ENCODE measurements around the gene FSTL4. TPM values are rescaled to one million over a fixed set of nuclear protein-coding genes. Genes with fewer than 3 reads are reported as not detected.
"Not testable (repeated sequence)": the region's sequence is repeated elsewhere in the genome, so short reads cannot be mapped to it uniquely, and the experiment has no call there.

Gene FSTL4
- total RNA-seq, 1 donor from 2014 or later, result not detected

DNA sequence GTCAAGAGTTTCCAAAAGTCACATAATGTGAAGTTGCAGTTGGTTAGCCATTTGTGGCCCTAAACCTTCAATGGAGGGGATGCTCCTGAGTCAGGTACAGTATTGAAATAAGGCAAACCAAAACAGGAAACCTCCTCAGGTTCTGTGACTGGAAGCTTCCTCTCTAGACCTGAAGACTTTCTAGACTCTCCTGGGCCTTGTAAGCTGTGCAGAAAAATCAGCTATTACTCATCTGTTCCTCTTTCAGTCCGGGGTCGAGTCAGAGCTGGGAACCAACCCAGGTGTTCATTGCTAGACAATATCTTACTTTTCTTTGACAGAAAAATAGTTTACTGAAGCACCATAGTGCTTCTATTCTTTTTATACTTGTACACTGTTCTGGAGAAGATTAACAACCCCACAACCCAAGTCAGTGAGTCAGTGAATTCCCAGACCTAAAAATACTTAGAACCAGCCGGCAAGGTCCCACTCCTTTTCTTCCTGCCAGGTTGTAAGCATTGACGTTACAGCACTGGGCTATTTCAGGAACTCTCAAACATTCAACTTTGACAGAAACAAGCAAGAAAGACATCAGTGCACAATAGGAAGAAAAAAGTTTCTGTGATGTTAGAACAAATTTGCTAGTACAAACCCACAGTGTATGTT, 47.3 kb downstream of the FSTL4 start:
- intact Hi-C loops (cut with DNase I), result no loop called here
- DNase-seq (ENCODE audit: low spot score), result no peak

DNA sequence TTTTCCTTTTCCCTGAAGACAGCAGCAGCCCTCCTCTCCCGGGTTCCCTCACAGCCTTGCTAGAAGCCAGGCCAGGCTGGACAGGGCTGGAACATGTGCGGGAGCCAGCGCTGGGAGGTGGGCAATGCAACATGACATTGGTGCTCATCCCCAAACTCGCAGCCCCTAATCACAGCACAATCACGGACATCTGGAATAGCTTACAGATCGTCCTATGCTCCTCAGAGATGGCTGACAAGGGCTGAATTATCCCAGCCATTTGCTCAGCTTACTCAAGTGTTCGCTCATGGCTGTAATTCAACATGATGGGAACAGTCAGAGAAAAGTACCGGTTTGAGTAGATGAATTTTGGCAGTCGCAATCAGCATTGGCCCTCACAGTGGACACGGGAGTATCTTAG, 49.8 kb downstream of the FSTL4 start:
- intact Hi-C loops (cut with DNase I), result no loop called here
- no peak for DNase-seq (ENCODE audit: low spot score)

DNA sequence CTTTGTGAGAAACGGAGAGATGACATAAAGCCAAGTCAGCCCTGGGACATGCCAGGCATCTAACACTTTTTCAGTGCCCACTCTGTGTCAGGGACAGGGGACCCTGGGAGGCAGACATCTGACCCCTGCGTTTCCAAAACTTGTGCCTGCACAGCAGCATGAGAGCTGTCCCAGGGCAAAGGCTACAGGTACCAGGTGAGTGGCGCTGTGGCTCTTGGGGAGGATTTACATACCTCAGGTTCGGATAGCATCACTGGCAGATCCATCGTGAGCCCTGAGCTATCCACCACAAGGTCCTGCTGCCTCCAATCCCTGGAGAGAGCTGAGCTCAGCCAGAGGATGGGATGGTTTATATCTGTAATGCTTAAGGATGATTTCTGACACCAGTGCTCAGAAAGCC, 52.4 kb downstream of the FSTL4 start:
- intact Hi-C loops (cut with DNase I), result no loop called here
- no peak for DNase-seq (ENCODE audit: low spot score)

DNA sequence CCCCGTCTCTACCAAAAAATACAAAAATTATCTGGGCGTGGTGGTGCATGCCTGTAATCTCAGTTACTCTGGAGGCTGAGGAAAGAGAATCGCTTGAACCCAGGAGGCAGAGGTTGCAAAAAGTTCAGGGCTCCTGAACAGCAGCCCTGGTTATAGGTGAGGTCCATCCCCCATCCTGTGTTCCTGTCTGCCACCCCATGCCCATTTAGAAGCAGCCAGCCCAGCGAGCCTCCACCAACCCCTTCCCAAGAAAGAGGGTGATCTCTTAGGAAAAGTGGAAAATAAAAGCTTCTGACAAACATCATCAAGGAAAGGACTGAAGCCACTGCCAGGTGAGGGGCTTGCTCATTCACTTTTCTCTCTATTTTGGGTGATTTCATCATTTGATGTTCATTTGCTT, 55.8 kb downstream of the FSTL4 start:
- intact Hi-C loops (cut with DNase I), result no loop called here
- DNase-seq (ENCODE audit: low spot score), result no peak

DNA sequence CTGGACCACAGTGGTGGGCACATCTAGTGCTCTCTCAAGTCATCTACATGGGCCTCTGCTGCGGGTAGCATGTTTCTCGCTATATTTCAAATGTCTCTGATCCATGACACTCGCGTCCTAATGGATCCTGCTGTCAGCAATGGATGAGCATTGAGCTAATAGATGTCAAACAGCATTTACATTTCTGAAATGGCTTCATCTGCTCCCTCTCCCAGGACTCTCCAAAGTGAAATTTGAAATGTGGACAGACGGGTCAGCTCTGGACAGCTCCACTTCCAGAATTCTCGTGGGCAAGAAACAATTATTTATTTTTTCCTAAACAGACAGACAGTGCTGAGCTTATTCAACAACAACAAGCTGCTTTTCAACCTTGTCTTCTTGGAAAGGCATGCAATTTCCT, 58.1 kb downstream of the FSTL4 start:
- DNase-seq (ENCODE audit: low spot score), result no peak
- intact Hi-C loops (cut with DNase I), result loop anchor here (5.0 kb wide), 1 partner anchor 58 kb away; the partner anchor contains the start of gene FSTL4

DNA sequence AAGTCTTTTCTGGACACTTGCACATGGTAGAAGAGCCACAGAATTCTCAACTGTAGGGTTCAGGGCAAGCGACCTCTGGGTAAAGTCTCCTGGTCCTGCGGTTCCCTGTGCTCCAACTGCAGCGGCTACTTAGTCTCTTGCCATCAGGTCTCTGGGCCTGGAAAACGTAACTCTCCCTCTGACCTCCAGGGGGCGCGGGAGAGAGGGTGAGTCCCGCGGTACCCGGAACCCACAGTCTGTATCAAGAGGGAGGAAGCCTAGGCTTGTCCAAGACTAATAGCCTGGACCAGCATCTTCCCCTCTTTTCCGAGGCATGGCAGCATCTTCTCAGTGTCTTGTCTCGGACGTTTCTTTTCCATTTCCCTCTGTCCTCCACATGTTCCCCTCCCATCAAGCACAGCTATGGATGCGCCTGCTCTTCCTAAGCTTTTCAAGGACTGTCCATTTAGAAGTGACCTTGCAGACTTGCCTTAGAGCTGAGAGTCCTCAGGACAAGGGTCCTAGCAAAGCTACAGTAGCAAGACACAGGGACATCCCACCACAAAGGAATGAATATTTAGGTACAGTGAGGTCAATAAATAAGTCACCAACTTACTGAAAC, 59.3 kb downstream of the FSTL4 start:
- no peak for DNase-seq (ENCODE audit: low spot score)
- intact Hi-C loops (cut with DNase I), result loop anchor here (5.0 kb wide), 1 partner anchor 59 kb away; the partner anchor contains the start of gene FSTL4

DNA sequence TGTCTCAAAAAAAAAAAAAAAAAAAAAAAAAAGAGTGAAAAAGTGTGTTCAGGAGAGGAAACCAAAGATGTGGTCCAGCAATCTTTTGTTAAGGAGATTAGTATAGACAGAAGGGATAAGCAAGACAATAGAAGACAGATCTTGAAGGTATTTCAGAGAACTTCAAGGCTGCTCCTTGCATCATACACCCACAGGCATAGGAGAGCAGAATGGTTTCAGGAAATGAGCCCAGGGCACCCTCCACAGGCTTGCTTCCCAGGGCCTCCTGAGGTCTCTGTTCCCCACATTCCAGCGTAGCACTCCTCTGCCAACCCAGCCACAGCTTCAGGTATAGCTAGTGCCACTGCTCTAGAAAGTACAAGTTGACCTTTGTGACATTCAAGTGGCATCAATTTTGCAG, 65.8 kb downstream of the FSTL4 start:
- intact Hi-C loops (cut with DNase I), result no loop called here
- no peak for DNase-seq (ENCODE audit: low spot score)

DNA sequence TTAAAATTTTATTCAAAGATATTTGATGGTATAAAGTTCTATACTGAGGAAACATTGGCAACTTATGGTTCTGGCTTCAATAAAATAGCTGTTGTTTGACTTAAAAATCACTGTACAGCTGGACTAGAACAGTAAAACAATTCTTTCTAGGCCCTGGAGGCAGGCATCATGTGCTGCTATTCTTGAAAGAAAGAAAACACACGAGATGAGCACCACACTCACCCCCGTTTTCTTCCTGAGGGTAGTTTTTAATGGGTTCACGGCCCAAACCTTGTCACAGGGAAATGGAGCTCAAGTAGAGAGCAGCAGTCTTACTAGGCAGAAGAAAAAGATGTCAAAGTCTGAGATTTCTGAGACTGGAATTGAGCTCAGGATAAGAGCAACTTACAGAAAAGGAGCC, 68.0 kb downstream of the FSTL4 start:
- DNase-seq (ENCODE audit: low spot score), result no peak
- intact Hi-C loops (cut with DNase I), result no loop called here

DNA sequence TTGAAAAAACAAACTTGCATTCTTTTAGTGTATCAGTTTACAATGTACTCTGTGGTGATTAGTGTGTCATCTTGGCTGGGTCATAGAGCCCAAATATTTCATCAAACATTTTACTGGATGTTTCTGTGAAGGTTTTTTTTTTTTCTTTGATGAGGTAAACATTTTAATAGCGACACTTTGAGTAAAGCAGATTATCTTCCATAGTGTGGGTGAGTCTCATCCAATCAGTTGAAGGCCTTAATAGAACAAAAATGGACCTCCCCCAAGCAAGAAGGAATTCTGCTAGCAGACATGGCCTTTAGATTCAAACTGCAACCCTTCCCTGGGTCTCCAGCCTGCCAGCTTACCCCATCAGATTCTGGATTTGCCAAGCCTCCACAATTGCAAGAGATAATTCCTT, 72.5 kb downstream of the FSTL4 start:
- DNase-seq (ENCODE audit: low spot score), result no peak
- intact Hi-C loops (cut with DNase I), result no loop called here

DNA sequence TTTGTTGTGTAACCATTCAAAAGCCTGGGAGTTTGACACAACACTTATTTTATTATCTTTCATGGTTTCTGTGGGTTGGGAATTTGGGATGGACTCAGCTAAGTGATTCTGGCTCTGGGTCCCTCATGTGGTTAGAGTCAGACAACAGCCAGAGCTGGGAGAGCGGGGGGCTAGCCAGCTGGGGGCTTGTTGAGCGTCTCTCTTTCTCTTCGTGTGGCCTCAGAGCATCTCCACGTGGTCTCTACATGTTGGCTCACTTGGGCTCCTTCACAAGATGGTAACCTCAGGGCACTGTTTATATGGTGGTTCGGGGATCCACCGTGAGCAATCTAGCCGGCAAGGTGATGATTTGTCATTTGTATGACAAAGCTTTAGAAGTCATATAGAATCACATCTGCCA, 73.6 kb downstream of the FSTL4 start:
- DNase-seq (ENCODE audit: low spot score), result no peak
- intact Hi-C loops (cut with DNase I), result no loop called here

DNA sequence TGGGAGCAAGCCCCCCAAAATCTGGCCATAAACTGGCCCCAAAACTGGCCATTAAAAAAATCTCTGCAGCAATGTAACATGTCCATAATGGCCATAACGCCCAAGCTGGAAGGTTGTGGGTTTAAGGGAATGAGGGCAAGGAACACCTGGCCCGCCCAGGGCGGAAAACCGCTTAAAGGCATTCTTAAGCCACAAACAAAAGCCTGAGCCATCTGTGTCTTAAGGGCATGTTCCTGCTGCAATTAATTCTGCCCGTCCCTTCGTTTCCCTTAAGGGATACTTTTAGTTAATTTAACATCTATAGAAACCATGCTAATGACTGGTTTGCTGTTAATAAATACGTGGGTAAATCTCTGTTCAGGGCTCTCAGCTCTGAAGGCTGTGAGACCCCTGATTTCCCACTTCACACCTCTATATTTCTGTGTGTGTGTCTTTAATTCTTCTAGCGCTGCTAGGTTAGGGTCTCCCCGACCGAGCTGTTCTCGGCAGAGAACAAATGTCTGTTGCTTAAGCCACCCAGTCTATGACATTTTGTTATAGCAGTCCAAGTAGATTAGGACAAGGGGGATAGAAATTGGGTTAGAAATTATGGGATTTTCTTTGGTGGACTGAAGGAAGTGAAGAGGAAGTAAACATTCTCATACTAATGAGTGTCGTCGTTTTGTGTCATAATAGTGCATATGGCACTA, 77.0 kb downstream of the FSTL4 start:
- not testable (repeated sequence) for DNase-seq (ENCODE audit: low spot score)

DNA sequence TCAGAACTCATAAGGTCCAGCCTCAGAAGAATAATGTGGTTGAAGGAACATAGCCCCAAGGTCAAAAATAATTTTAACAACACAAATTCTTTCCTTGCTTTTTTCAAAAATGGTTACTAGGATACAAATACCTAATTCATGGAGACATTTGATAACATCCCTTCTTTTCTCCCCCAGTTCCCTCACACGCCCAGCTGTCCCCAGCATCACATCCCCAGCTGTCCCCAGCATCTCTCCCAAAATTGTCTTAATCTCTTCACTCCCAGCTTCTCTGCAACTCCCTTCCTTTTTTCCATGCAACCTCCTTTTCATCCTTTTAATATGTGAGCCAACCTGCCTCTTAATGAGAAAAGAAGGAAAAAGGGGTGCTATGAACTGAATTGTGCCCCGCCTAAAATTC, 77.8 kb downstream of the FSTL4 start:
- intact Hi-C loops (cut with DNase I), result no loop called here
- DNase-seq (ENCODE audit: low spot score), result no peak

More for the DNA sequence above, 77.0 kb downstream of the FSTL4 start:
- intact Hi-C loops (cut with DNase I), result not testable (repeated sequence)

DNA sequence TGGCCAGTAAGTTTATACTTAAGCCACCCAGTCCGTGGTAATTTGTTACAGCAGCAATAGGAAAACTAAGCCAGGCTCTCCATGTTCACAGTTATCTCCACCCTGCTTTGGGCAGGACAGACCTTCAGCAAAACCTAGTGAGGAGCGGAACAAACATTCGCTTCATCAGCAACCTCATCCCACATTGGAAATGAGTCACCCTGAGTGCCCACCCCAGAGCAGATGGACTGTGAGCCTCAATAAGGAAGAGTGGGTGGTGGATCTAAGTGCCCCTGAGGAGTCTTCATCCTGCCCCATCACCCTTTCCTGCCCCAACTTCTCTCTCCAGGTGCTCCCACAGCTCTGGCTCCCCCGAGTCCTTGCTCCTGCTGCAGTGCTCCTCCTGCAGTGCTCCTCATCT, 78.8 kb downstream of the FSTL4 start:
- intact Hi-C loops (cut with DNase I), result no loop called here
- no peak for DNase-seq (ENCODE audit: low spot score)

DNA sequence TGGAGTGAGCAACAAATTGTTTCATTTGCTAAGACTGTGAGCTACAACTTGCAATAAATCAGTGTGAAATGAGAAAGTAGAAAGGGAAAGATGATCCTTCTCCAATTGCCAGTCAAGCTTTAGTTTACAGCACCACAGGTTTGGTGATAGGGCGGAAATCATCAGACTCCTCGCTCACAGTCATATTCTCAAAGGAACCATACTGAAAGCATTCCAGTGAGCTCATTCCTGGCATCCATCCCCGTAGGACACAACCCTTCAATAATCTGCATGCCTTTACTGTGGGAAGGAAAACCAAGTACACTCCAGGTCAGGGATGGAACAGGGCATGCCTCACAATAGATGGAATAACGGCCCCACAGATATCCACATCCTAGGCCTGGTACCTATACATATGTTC, 80.7 kb downstream of the FSTL4 start:
- intact Hi-C loops (cut with DNase I), result no loop called here
- no peak for DNase-seq (ENCODE audit: low spot score)

DNA sequence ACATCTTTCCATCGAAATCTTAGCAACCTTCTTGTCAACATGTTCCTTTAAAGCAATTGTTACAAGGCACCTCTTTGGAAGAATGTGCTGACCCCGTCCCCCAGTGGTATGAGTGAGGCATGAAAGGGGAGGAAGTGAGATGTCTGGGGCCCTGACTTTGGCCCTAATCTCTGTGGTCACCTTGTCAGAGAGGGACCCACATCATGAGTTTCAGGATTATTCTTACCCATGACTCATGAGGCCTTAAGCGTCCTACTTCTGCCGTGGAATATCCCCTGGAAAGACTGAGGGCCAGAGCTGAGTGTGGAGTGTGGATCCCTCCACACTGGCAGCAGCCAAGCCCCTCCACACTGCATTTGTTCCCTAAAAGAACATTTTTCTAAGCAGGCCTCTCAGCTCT, 81.2 kb downstream of the FSTL4 start:
- intact Hi-C loops (cut with DNase I), result no loop called here
- no peak for DNase-seq (ENCODE audit: low spot score)

DNA sequence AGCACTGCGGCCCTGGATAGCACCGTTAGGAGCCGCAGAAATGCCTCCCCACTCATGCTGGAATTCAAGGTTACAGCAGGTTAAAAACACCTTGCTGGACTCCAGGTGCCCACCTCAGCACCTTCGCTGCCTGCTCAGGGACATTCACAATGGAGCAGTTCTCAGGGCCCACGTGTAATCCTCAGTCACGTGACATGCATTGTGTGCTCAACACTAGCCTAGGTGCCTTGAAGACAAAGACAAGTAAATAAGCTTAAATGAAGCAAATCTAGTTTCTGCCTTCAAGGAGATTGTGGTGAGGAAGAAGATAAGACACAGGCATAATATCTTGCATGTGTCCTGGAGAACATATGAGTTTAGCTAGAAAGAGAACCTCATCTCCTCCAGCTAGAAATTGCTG, 82.1 kb downstream of the FSTL4 start:
- intact Hi-C loops (cut with DNase I), result no loop called here
- no peak for DNase-seq (ENCODE audit: low spot score)

DNA sequence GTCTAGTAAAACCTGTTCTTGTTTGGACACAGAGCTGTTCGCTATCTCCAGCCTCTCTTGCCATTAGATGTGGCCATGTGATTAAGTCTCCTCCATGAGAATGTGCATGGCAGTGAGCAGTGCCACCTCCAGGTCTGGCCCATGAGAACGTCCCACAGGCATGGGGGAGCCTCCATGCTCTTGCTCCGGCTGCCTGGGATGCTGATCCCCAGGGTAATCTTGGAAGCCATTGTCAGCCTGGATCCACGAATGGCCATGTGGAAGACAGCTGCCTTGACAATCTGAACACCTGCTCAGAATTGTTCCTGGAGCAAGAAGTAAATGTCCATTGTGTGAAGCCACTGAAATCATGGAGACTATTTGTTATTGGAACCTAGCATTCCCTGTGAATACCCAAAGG, 83.5 kb downstream of the FSTL4 start:
- intact Hi-C loops (cut with DNase I), result no loop called here
- no peak for DNase-seq (ENCODE audit: low spot score)

DNA sequence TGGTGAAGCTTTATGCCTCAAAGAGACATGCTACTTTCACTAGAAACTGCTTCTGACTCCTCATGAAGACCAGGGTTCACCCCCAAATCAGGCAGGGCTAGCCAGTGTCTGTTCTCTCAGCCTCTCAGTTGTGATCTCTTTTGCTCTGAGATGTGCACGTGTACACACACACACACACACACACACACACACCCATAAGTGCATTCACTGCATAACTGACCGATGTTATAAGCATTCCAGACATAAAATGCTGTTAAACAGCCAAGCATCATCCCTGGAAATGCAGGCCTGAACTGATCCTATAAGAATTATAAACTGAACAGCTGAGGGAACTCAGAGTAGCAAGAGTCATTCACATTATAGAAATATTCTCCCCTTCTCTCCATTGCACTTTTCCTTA, 85.0 kb downstream of the FSTL4 start:
- no peak for DNase-seq (ENCODE audit: low spot score)
- intact Hi-C loops (cut with DNase I), result no loop called here

DNA sequence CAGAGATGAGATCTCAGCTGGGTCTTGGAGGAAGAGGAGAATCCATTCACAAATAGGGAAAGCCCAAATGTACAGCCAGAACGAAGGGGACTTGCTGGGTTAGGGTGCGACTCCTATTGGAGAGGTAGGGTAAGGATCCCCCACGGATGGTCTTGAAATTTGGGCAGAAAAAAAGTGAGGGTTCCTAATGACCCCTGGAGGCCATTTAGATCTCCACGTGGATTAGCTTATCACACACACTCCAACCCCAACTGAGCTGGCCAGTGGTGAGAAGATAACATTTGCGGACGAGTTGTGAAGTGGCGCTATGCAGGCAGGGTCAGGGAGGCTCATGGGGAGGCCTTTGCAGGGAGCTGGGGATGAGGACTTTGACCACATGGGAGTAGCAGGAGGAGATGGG, 86.0 kb downstream of the FSTL4 start:
- intact Hi-C loops (cut with DNase I), result no loop called here
- DNase-seq (ENCODE audit: low spot score), result no peak

DNA sequence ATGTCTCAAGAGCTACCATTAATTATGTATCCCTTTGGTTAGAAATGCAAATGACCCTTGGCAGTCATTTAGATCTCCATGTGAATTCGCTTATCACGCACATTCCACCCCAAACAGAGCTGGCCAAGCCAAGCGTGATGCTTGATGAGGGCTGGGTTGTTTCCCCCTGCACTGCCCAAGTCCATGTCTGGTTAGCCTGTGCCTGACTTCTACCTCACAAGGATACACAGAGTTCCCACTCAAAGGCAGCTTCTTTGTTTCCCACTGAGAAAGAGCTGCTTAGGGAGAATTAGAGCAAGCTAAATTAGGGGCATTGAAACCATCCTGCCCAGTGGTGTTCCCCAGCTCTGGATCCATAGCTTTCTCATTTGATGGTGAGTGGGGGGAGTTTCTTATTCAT, 87.2 kb downstream of the FSTL4 start:
- no peak for DNase-seq (ENCODE audit: low spot score)
- intact Hi-C loops (cut with DNase I), result no loop called here

DNA sequence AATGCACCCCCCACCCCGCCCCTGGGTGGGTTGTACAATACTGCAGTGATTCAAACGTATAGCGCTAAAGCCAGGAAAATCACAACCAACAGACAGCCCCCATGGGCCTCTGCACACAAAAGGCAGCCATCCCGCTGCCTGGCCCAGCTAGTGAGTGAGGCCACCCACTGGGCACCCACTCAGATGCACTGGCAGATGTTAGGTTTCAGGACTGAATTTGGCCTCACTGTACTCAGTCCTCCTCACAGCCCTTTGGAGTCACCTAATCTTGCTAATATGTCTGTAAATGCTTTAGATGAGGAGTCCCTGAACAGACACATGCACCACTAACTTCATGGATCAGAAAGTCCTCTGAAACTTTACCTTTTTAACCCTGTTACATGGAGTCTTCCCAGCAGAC, 87.7 kb downstream of the FSTL4 start:
- intact Hi-C loops (cut with DNase I), result no loop called here
- no peak for DNase-seq (ENCODE audit: low spot score)

Data from cardiac septum (tissue), 1 donor.